NCI-H2107 treated with DMSO at 0.1 percent for 48 hours (cell line): Measurements from ENCODE around the gene RARB.

Experiments used
- DNase-seq: peaks from one replicate; lab custom pipeline; 2025; ENCODE audit not compliant: unreplicated experiment; lab: John Stamatoyannopoulos, UW

The RARB gene

DNA sequence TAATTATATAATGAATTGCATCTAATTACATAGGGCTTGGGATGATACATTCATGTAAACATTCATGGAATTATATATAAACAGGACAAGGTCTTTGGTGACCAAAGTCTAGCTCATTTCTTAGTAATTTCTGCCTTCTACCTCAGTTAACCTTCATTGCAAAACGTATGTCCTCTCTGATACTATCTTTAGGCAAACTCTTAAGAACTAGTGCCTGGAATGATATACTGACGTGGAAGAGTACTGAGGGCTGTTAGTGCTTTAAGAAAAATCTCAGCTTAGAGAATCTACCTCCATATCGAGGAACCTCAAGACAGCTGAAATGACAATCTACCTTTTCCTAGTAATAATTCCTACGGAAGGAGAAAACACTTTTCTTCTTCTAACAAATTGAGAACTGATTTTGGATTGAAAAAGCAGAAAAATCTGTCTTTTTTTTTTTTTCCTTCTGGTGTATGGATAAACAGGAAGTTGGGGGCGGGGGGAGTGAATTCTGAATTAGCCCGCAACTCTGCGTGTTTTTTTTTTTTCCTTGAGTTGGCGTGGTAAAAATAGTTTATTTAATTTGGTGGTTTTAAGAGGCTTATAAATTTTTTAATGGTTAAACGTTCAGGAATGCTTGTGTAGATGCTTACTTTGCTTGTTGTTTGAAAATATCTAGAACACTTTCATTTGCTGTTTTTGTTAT lies 43.2 kb downstream of the RARB start:
- no peak for DNase-seq

DNA sequence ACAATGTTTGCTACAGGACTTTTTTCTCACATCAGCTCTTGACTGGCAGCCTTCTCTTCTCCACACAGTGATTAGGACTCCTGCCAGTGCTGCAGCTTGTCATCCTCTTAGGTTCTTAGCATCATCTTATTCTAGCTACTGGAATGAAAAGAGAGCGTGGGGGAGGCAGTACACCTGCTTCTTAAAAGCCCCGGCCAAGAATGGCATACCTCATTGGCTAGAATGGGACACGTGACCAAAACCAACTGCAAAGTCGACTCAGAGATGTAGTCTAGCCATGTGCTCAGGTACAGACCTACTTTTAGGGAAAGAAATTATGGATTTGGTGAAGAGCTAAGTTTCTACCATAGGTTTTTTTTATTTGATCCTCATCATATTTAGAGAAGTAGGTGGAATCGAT lies 44.1 kb downstream of the RARB start:
- DNase-seq, result no peak

DNA sequence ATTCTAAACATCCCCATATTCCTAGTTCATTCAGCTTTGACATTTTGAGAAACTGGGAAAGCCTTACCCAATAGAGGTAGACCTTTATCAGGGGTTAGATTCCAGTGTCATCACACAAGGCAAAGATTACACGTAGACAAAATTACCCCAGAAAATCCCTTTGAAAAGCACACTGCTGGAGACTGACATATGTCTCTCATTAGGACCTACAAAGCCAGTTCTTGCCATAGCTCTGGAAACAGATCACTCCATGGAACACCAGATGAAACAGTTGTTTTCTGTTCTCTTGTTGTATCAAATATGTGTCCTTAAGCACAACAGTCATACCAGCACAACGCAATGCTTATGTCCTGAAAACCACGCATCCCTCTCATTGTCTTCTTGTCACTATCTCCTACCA lies 44.7 kb downstream of the RARB start:
- no peak for DNase-seq

DNA sequence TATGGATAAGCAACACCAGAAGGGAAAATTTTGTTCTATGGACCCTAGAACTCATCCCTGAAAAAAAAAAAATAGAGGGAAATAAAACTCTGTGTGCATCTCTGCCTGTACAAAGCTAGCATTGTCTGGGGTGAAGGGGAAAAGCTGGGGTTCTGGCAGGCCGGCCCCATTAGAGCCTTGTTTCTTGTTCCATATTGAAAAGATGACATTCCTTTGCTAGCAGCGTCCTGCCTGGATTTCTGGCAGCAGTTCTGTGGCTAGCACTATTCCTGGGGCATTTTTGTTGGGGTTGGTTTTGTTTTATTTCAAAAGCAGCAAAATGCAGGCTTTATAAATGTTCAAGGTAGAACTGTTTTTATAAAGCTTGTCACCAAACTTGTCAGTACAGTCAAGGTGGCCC lies 45.2 kb downstream of the RARB start:
- no peak for DNase-seq

DNA sequence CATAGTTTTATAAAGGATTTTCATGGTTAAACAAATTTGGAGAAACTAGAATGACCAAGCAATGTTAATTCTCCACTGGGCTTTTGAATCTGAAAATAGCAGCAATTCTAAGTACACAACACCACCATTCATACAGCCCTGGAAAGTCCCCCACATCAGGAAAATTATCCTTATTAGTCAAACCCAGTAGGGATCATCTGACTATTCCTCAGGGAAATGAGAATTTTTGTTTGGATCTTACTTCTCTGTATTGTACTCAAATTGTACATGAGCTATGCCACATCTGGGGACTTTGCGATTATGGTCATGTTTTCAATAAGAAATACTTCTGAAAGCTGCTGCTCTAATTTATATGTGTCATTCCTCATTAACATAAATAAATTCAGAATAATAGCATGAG lies 46.0 kb downstream of the RARB start:
- DNase-seq, result no peak

DNA sequence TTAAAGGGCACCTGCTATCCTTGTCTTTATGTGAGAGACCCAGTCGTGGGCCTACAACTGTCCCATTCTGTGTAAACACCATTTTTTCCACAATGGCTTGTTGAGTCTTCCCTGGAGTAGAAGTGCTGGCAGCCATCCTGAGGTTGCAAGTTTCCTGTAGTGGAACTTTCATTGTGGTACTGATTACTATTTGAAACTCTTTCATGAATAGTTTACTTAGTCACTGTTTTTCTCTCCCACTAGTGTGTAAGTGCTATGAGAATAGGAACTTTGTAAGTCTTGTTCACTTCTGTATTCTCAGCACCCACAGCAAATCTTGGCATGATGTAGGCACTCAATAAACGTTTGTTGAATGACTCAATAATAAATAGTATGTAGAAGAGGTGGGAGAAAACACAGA lies 48.6 kb downstream of the RARB start:
- no peak for DNase-seq

DNA sequence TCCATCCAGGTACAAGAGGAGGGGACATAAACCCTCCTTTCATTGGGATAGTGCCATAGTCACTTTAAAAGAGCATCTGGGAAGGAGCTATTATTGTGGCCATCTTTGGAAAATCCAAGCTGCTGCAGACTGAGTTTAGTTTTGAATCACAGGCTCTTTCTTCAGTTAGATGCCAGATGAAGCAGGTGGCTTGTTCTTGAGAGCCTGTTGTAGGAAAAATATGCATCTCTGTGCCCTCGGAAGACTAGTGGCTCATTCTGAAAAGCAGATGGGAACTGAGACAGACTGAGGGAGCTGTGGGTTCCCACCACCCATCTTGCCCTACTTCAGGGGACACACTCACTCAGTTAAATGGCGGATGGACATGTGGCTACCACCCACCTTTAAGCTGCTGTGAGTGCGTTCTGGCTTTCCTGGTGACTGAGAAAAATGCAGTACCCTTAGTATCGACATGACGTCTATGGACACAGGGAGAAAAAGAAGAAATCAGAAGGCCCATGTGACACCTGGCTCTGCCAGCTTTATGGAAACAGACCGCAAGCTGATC lies 50.2 kb downstream of the RARB start:
- DNase-seq, result no peak

DNA sequence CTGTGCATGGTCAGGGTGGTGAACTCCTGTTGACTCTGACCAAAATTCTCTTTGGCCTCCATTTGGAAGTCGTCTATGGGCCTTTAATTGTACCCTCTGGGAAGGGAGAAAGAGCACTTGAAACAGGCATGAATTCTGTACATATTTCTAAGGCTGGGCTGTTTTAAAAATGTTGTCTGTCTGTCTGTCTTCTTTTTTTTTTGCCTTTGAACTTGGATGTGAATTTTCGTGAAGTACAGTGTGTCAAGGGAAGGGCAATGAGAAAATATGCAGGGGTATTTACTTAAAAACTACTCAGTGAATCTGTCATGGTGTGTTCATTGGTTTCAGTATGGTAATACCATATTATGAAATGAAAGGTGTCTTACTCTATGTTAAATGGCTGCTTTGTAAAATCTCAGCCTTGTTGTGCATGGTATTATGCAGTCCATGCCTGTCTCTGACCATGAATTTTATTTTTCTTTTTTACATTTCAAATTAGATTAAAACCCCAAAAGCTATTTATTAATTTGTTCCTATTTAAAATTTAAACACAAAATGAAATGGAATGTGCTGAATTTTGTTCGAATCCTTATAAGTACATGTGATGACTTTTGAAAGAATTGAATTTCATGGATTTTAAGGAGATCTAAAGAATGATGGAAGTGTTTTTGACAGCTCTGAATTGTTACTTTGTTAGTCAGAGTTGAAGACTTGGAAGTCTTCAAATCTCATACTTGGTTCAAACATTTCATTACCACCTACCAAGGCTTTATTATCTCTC lies 51.1 kb downstream of the RARB start:
- no peak for DNase-seq

DNA sequence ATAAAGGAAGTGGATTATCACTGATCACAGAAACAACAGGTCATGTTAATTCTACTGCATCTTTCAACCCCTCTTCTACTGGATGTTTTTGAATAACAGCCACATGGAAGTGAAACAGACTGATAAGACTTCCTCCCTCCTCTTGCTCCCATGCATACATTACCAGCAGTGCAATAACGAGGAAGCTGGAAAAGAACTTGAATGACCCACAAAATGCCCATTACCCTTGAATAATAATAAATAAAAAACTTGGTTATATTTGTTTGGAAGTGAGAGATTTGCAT lies 51.6 kb downstream of the RARB start:
- no peak for DNase-seq

DNA sequence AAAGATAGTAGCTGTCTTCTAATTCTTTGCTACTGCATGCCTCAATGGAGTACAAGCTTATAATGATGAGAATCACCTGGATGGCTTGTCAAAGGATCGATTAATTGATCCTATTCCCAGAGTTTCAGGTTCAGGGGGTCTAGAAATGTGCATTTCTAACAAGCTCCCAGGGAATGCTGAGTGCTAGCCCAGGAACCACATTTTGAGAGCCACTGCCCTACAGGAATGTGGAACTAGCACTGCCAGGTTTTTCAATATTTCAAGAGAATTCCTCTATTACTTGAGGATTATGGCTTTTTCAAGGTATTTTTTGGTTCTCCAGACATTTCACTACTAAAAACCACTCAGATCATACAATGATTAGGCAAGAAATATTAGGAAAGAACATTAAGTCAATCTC lies 52.7 kb downstream of the RARB start:
- no peak for DNase-seq

DNA sequence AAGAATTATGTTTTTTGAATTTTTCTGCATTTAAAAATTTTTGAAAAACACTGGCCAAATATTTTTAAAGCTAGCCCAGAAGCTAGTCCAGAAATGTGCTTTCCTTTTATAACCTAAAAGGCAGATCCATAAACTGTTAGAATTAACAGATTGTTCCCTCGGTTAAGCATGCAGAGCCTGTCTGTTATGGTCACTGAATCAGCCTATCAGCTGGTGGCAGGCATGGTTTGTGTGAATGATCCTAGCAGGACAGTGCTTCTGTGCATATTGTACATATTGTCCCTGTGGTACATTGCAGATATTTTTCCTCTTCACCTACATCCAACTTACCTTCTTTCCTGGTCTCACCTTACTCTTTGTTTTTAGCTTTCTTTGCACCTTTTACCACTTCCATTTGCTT lies 53.3 kb downstream of the RARB start:
- DNase-seq, result no peak

DNA sequence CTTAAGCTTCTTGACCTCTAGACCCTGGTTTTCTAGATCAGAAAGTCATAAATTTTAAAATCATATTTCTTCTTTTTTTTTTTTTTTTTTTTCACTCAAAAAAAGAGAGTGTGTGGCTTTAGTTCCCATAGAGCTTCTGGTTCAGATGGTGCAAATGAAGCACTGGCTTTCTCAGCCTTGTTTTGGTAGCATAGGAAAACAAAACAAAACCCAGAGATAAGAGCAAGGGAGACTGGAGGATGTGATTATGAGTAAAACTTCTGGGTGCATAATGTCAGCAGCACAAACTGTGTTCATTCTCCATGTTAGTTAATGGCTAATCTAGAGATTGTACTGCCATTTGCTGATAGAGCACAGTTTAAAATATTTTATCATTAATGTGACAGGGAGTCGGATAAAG lies 55.4 kb downstream of the RARB start:
- no peak for DNase-seq

DNA sequence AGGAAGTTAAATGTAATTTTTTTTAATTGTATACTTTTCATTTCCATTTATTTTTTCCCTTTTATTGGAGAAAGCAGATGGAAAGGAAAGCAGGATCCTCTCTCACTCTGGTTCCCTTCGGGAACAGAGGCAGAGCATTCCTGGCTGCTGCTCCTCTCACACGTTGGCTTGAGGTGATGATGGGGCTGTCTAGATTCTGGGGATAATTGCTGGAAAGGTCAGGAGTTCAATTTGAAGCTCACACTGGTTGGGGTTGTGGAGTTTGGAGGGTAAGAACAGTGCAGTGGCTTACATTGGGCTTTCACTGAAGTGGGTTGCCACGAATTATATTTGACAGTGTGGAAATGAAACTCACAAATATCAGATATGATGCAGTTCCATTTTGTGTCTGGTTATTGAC lies 57.6 kb downstream of the RARB start:
- DNase-seq, result no peak

DNA sequence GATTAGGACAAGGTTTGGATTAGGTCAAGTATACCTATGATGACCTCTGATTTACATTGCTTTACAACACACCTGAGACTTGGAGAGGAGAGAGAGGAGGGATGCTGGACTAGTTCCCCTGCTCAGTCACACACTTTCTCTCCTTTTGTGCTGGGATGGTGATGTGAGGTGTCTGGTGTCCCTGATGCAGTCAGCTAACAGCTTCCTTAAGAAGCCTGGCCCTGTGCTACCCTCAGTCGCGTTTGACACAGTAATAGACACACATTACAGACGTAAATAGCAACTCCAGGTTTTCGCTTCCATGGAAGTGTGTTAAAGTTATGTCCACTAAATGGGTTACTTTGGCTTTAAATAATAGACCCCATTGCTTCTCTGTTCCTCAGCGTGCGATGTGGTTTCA lies 58.9 kb downstream of the RARB start:
- no peak for DNase-seq

DNA sequence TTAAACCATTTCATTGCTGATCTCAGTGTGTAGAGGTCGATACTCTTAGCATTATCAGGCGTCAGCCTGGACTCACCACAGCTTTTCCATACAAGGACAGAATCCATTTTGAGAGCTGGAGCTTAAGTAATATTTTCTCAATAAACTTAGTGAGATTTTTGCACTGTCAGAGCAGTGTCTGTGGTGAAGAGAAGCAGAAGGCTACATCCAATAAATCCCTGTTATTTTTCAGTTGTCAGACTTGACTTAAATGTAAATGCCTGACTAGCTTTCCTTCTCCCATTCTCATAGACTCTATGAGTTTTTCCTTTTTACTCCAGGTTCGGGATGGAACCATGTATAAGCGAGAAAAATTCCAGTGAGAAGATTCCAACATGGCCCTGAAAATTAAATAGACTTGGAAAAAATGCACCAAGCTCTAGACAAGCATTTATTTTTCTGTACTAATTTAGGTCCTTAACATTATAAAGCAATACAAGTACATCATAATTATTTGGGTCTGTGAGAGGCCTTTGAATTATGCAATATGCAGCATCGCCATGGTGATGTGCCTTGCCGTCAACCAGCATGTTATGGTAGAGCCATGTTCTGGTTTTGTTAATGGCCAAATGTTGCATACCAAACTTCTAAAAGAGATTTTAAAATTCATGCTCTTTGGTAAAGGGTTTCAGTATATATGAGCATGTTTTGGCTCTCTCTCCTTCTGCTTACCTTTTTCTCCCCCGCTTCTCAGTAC lies 62.0 kb downstream of the RARB start:
- no peak for DNase-seq

DNA sequence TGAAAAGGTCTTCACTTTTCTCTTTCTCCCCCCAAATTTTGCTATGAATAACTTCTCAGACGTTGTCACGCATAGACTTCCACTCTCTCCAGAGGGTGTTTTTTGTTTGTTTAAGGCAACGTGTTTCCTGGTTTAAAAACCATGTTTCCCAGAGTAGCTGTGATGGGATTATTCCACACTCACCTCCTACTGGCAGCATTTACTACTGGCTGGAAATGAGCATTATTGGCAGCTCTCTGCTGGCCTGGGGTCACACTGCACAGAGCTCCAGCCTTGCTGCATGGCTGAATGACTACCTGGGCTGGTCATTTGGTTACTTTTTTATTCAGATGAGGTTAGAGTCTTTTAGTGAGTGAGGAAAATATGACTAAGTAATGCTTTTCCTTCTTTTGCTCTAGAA lies 65.2 kb downstream of the RARB start:
- DNase-seq, result no peak

DNA sequence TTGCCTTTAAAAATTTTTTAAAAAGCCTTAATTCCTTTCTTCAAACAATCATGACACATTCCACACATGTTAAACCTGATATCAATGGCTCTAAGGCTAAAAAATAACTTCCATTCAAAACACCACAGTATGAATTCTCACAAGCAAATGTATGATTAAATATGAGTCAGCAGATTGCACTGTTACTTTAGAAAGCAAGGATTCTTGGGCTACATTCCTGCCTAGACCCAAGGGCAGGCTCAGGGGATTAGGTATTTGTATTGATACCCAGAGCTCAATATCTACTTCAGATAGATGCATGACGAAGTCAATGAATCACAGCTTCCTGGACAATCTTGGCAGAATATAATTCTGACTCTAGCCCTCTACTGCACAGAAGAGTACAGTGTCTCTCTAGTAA lies 65.7 kb downstream of the RARB start:
- no peak for DNase-seq

DNA sequence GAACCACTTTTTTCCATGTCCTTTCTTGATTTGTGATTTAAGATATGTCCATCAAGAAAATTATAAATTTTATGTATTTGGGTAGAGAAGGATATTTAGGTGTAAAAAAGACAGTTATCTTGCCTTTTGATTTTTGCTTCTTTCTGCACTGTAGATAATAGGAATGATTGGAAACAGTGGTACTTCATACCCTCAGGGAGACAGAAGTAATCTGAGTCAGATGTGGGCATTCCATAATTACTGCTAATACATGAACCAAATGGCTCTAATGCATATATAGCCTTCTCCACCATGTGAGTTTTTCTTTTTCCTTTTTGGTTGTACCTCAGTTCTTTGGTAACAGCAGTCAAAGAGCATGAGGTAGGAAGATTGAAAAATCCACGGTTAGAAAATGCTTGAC lies 67.2 kb downstream of the RARB start:
- no peak for DNase-seq

DNA sequence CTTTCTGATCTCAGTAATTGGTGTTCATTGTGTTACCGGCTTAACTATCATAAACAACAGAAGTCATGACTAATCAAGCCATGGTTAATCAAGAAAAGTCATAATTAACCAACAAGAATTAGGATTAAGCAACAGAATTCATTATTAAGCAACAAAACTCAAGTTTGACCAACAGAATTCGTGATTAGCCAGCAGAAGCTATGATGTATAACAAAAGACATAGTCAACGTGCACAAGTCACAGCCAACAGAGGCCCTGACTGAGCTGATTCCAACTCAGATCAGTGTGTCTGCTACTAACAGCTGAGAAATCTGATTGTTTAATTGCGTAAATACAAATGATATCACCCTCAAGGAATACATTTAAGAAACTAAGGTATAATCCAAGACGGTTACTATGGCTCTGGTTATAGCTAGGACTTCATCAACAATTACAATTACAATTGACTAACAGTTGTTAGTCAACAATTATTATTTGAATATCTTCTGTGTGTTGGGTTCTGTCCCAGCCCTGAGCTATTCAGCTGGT lies 67.7 kb downstream of the RARB start:
- DNase-seq, result no peak

DNA sequence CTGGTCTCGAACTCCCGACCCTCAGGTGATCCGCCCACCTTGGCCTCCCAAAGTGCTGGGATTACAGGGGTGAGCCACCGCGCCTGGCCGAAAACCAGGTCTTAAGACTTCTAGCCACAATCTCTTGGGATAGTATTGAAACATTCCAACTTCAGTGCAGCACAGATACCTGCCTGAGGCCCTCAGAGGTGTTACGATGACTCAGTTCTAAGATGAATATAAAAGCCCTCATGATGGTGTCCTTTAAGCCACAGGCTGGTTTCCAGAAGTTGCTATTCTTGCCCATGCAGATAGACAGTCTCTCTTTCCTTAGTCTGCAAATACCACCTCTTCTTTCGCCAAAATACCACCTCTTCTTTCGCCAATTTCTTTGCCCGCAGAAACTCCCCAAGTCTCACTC lies 69.0 kb downstream of the RARB start:
- no peak for DNase-seq

DNA sequence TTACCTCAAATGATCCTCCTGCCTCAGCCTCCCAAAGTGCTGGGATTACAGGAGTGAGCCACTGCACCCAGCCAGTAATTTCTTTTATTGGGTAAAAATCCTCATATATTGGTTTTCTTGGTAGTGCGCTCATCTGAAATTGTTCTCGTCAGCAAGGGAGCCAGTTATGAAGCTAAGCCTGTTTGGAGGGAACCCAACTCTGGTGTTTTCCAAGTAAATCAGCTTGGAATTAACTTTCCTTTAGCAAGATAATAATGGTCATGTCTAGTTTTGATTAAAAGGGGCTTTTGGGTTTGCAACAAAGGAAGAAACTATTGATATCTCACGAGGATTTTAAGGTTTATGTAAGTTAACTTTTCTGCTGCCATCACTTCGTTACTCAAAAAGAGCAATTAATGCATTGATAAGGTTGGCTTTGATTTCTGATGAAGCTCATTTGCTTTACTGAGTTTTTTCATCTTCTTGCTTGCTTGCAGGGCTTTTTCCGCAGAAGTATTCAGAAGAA lies 72.7 kb downstream of the RARB start:
- no peak for DNase-seq

DNA sequence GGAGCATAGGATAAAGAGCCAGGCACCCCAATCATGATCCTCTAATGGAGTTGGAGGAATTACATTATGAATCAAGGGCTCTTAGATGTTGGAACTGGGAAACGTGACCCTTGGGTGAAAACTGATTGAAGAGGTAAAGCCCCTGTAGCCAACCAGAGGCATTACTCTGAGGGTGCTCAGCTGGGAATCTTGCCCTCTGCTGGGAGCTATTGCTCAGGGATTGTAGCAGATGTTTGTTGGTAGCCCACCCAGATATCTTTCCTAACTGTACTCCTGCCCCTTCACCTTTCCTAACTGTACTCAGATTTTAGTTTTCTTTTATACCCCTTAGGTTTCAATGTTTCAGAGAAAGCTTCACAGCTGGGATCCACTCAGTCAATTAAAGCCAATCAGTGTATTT lies 74.2 kb downstream of the RARB start:
- DNase-seq, result no peak
